Activated T-helper 1 cell treated with Interleukin-2 at 50 U/mL for 16 hours (primary cell): ENCODE results near the gene RC3H1.
"Not testable (repeated sequence)": the region's sequence is repeated elsewhere in the genome, so short reads cannot be mapped to it uniquely, and the experiment has no call there.

Experiments
- DNase-seq: peaks from one replicate; pipeline ENCODE4 v3.0.0-alpha.2; 2020; ENCODE audit warnings: low read depth

Gene RC3H1

GRCh38 chr1:173948594-173948993, 73.6 kb downstream of the RC3H1 start:
- no peak for DNase-seq

GRCh38 chr1:173946380-173946921, 75.7 kb downstream of the RC3H1 start:
- no peak for DNase-seq

- DNase-seq: no peak
These were observed 85.1 kb downstream of the RC3H1 start for GRCh38 chr1:173937062-173937461.

GRCh38 chr1:173934440-173934839, 87.7 kb downstream of the RC3H1 start:
- no peak for DNase-seq

GRCh38 chr1:173930541-173930940, 91.6 kb downstream of the RC3H1 start:
- DNase-seq: not testable (repeated sequence)

- no peak for DNase-seq
These were observed 96.6 kb downstream of the RC3H1 start for GRCh38 chr1:173925306-173926242.

GRCh38 chr1:173920861-173921260, 101.3 kb downstream of the RC3H1 start:
- DNase-seq: no peak

GRCh38 chr1:173917635-173918493, 104.3 kb downstream of the RC3H1 start:
- no peak for DNase-seq

GRCh38 chr1:173917149-173917548, 105.0 kb downstream of the RC3H1 start, which contains the start of gene SERPINC1:
Gene SERPINC1, minus strand, starts transcription at chr1:173917327. Its CDS starts 68 bp downstream, at chr1:173917259.
- DNase-seq: no peak

GRCh38 chr1:173916667-173917066, 105.5 kb downstream of the RC3H1 start:
- DNase-seq: no peak

- DNase-seq: no peak
These were observed 106.6 kb downstream of the RC3H1 start for GRCh38 chr1:173915596-173915995.

GRCh38 chr1:173914366-173914871, 107.7 kb downstream of the RC3H1 start:
- DNase-seq: no peak

GRCh38 chr1:173913111-173913510, 109.0 kb downstream of the RC3H1 start:
- no peak for DNase-seq

- no peak for DNase-seq
These were observed 118.2 kb downstream of the RC3H1 start for GRCh38 chr1:173903827-173904531.

- DNase-seq: no peak
These were observed 121.2 kb downstream of the RC3H1 start for GRCh38 chr1:173900992-173901391.

GRCh38 chr1:173900427-173900826, 121.7 kb downstream of the RC3H1 start:
- no peak for DNase-seq

- no peak for DNase-seq
These were observed 128.0 kb downstream of the RC3H1 start for GRCh38 chr1:173894189-173894588.

- DNase-seq: no peak
These were observed 128.5 kb downstream of the RC3H1 start for GRCh38 chr1:173893611-173894010.

- no peak for DNase-seq
These were observed 132.3 kb downstream of the RC3H1 start for GRCh38 chr1:173889885-173890284.

- no peak for DNase-seq
These were observed 133.4 kb downstream of the RC3H1 start for GRCh38 chr1:173888749-173889148.

- DNase-seq: no peak
These were observed 134.5 kb downstream of the RC3H1 start for GRCh38 chr1:173887627-173888026.
